GM19035 (cell line): ENCODE results near the gene NPTX2.

ENCODE experiments used
- ATAC-seq: cut with Tn5 transposase; IDR thresholded peaks from one replicate; pipeline ENCODE4 v1.9.1; 2021; ENCODE audit not compliant: unreplicated experiment

NPTX2 gene

DNA sequence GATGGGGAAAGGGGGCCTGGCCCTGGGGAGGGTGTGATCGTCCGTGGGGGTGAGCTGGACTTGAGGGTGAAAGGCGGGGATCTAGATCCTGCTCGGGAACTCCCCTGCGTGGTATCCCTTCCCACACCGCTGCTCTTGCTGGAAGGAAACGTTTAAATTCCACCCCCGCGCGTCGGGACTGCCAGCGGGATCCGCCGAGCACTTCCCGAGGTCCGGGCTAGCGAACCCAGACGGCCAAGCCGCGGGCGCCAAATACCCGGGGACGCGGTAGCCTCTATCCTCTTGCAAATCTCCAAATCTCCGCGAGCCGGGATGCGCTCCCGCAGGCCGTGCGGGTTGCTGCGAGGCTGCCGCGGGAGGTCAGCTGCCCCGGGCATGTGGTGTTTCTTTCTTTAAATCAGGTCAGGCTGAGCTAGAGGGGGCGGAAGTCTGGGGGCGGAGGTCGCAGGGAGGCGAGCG lies 904 bp downstream of the NPTX2 start:
- ATAC-seq = no peak

DNA sequence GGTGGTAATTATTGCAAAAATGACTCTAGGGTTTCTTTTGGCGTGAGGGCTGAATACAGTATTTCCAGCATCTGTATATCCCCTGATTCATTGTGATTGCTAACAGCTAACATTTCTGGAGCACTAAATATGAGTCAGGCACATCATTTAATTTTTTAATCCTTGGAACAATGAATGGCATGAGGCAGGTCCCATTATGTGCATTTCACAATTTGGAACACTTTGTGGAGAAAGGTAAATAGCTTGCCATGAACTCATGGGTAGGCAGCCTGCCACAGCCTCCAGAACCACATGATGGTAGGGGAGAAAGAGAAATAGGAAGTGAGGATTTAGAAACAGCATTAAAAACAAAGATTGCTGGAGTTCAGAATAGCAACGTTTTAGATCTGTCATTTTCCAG lies 1.7 kb downstream of the NPTX2 start:
- no peak for ATAC-seq

DNA sequence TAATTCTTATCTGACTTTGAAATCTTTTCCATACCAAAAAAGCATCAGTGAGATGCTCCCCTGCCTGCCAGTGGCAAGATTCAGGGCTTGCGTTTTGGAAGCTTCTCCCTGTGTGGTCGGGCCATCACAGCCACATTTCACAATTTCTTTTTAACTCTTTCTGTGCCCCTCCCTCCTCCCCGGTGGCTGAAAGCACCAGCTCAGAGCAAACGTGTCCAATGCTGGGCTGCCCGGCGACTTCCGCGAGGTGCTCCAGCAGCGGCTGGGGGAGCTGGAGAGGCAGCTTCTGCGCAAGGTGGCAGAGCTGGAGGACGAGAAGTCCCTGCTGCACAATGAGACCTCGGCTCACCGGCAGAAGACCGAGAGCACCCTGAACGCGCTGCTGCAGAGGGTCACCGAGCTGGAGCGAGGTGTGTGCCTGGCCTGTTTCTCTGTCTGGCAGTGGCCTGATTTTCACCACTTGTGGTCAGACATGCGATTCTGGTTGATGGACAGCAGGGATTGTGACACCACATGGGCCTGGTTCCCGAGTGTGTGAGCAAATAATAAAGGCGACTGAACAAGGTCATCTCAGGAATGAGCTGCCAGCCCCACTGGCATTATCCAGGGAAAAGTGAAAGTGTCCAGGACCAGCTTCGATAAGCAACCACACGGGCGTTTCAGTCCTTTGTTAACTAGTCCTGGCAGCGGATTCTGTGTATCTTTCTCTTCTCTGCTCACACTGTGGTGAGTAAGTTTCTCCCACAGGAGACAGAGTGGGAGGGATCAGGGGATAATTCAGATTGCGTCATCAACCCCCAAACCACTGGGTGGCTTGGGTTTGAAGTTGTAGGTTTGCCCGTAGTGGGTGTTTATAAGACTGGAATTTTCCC lies 2.6 kb downstream of the NPTX2 start:
- ATAC-seq = no peak

DNA sequence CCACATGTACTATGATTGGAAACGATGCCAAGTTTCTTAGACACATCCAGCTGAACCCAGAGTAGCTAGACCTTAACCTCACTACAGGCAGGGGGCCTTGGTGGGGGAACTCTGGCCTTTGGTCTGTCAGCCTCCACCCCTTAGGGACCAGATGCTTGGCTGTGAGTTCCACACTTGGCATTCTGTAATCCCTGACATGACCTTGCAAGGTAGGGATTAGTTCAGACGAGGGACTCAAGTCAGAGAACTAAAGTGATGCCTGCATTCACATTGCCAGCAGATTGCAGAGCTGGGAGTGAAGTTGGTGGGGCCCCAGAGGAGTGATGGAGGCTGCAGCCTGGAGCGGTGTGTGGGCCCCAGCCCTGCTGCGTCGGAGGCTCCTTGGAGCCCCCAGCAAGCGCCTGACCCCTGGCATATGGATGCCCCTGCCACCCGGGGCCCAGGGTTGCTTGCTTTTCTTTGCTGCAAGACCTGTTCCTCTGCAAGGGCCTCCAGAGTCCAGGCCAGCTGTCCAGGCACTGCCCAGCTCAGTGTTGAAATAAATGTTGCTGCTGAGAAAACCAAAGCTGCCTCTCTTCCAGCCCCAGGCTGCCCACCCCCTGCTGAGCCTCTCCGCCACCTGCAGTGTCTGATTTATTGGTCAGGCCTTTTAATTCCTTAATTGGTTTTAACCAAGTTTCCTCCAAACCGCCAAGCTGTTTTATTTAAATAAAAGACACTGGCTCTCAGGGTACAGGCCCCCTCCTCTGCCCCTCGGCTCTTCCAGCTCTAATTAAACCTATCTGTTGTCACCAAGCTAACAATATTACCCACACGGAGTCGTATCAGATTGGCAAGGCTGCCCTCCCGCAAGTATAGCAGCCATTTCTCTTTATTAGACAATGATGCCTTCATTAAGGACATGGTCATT lies 4.7 kb downstream of the NPTX2 start:
- ATAC-seq = no peak

DNA sequence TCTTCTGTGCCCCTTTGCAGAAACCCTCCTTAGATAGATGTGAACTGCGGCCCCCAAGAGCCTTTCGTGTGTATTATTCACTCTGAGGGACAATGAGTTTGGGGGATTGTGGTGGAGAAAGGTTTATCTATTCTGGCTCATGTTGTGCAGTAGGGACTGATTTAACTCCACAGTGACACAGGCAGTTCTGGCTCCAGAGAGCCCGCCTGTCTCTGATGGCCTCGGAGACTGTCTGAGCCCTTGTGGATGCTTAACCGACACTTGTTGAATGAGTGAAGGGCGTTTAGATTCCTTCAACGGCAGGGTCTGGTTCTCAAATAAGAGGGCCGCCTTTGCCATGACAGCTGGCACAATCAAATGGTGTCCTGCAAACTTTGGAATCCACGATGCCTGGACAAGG lies 5.8 kb downstream of the NPTX2 start:
- no peak for ATAC-seq

DNA sequence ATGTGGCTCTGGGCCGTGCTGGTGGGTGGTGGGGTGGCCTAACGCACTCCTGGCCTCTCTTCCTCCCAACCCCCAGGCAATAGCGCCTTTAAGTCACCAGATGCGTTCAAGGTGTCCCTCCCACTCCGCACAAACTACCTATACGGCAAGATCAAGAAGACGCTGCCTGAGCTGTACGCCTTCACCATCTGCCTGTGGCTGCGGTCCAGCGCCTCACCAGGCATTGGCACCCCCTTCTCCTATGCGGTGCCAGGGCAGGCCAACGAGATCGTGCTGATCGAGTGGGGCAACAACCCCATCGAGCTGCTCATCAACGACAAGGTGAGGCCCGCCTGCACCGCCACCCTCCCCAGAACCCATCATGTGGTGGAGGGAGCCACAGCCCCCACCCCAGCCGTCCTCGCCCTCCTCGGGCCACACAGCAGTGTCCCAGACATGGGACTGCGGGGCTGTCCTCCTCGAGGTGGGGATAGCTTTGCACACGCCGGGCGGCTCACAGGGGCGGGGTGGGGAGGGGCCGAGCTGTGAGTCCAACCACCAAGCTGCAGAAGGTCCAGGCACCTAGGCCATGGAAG lies 7.8 kb downstream of the NPTX2 start:
- no peak for ATAC-seq

DNA sequence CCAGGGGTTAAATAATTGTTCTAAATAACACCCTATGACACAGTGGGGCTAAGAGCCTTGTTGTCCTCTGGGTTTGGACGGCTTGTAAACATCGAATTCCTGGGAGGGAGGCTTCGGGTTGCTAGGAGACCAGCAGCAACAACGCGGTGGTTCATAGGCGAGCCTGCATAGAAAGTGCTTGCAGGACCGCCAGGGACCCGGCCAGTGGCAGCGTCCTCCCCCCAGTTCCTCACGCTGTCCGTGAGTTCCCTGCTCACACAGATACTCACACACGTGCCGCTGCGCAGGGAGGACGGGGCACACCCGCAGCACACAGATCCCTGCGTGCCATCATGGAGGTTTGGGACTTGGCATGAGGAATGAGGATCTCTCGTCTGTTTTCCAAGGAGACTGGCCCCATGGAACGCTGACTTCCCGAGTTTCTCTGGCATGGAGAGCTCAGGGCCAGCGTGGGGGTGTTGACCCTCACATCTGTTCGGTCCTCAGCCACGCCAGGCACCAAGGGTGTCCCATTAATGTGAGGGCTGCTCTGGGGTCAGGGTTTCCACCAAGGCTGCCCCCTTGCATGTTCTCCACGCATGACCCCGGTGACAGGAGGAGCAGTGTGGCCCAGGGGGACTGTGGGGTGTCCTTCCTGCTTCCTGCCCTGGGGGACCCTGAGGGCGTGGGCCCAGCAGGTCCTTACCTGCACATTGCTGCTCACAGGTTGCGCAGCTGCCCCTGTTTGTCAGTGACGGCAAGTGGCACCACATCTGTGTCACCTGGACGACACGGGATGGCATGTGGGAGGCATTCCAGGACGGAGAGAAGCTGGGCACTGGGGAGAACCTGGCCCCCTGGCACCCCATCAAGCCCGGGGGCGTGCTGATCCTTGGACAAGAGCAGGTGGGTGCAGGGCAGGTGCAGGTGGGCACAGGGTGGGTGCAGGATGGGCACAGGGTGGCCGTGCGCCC lies 9.7 kb downstream of the NPTX2 start:
- no peak for ATAC-seq

DNA sequence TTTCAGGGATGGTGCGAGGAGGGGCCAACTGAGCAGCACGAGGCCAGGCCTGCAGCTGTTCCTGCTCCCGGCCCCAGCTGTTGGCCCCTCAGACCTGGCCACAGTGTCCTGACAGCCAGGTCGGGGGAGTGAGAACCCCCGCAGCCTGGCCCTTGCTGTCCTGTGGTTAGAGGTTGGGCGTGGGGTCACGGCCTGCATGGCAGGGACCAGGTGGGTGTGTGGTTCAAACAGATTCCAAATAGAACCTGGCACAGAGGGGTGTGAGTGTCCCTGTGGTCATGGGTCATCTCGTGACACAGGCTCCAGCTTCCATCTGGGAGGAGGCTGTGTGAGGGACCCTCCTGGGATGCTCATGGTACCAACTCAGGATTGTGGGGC lies 10.3 kb downstream of the NPTX2 start:
- no peak for ATAC-seq

DNA sequence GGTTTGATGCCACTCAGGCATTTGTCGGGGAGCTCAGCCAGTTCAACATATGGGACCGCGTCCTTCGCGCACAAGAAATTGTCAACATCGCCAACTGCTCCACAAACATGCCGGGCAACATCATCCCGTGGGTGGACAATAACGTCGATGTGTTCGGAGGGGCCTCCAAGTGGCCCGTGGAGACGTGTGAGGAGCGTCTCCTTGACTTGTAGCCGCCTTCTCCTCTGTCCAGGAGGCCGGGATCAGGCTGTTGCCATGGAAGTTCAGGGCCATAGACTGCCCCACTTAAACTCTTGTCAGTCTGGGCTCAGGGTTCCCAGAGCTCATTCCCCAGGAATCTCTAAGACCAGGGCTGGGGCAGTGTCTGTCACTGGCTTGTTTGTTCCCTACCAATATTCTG lies 11.3 kb downstream of the NPTX2 start:
- no peak for ATAC-seq

DNA sequence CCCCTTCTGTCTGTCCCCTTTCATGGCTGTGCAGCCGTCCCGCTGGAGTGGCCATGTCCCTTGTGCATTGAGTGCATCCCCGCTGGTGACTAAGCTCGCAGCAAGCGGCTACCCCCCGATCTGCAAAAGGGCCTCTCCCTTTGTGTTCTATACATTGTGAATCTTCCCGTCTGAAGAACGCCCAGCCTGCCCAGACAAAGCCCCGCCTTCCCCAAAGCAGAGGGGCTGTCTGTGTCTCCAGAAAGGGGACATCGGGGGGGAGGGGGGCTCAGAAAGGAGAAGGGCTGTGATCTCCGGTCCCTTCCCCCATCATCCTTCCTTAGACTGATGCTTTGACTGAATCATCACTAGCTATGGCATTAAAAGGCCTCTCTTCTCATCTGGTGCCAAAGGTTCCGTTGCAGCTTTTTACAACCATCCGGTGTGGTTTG lies 11.9 kb downstream of the NPTX2 start:
- ATAC-seq = no peak

DNA sequence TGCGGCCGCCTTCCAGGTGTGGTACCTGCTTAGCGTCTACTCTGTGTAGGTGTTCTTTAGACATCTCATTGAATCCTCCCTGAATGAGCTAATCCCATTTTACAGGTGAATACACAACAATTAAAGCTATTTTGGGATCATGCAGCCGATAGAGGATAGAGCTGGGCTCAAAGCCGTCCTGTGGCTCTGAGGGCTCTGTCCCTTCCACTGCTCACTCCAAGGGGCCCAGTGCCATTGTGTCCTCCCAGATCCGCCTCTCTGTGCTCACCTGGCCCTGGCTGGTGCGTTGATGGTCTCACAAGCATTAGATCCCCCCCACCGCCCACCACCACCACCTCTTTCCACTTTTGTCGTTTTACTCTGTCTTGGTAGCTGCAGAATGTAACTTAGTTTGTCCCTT lies 13.1 kb downstream of the NPTX2 start:
- no peak for ATAC-seq

DNA sequence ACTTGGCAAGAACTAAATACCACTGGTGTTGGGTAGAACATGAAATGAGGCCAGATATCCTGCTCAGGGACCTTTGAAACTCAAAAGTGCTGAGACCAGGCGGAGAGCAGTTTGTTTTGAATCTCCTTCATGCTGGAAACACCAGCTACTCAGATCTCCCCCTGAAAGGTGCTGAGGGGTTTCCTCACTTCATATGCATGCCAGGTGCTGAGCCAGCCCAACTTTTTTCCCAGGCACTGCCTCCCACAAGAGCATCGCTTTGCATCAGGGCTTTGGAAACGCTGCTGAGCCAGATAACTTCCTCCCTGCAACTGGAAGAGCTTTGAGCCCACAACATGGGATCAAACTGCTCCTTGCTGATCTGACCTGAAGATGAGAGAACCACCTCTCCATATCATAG lies 13.7 kb downstream of the NPTX2 start:
- no peak for ATAC-seq

DNA sequence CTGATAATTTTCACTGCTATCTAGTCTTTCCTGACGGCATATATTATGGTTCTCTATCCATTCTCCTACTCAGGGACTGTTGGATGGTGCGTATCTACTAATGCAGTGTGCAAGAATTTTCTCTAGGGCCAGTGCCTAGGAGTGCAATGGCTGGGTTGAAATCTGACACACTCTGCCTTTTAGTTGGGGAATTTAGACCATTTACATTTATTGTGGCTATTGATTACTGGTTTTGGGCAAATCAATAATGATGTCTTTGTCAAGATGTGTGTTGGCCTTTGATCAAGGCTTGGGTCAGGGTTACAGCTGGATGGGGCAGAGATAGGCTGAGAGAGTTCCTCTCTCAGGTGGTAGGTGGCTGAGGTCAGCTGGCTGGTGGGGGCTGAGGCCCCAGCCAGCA lies 21.8 kb downstream of the NPTX2 start:
- ATAC-seq = no peak

DNA sequence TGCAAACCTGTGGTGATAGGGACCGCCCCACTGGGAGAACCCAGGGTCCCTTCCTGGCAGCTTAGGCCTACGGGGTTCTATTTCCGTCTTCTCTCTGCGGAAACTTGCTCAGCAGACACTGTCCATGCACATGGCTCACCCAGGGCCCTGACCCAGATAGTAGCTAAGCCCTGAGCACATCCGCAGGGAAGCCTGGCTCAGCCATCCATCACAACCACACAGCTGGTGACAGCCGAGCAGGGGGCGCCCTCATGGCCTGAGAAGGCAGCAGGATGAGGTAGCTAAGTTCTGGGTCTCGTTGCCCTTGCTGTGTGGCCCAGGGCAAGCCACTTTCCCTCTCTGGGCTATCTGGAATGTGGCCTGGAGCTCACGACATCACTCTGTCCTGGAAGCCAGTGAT lies 23.3 kb downstream of the NPTX2 start:
- no peak for ATAC-seq

DNA sequence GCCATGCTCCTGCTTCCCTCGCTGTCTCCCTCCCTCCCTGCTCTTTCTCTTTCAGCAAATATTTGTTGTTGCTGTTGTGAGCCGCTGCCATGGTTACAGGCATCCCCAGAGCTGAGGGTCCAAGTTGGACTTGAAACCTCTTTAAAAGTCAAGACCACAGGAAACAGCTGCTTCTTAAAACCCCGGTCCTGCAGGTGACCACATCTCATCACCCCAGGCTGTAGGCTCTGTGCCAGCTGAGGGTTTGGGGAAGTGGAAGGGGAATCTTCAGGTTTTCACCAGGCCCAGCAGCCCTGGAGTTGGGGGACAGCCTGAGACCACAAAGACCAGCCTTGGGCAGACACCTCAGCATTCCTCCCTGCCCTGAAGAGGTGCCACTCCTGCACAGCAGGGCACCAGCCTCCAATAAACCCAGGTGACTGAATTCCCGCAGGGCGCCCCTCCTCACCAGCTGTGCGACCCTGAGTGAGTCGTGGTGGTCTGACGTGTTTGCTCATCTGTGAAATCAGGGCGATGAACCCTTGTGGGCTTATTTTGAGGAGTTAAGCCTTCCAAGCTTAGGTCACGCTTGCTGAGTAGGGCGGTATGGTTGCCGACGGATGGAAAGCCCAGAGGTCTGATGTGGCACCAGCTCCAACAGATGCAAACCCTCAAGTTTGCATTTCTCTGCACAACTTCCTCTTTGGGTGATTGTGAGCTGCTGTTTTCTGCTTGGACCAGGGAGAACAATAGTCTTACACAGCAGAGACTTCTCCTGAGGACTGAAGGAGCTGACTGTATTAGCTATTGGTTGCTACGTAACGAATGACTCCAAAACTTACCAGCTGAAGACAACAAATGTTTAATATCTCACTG lies 24.8 kb downstream of the NPTX2 start:
- peak; percentile 82 for ATAC-seq

DNA sequence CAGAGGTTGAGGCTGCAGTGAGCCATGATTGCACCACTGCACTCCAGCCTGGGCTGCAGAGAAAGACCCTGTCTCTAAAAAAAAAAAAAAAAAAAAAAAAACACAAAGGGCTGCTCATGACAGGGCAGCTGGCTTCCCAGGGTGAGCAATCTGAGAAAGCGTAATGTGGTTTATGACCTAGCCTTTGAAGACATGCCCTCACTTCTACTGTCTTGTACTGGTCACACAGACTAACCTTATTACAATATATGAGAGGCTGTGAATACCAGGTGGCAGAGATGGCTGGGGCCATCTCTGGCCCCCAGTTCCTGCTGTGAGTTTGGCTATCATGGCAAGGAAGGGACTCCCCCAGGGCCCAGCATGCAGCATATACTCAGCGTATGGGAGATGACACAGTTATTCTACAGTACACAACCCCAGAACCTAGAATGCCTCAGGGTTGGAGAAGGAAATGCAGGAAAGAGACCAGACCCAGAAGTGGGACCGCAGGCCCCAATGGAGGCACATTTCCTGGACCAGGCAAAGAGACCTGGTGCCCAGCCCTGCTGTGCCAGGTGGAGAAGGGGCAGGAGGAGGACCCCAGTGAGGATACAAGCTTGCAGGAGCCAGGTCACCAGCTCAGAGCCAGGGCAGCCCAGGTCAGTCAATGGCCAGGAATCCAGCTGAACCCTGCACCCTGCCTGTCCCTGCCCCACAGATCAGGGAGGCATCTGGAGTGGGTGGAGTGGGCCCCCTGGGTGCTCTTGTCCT lies 26.3 kb downstream of the NPTX2 start:
- no peak for ATAC-seq

DNA sequence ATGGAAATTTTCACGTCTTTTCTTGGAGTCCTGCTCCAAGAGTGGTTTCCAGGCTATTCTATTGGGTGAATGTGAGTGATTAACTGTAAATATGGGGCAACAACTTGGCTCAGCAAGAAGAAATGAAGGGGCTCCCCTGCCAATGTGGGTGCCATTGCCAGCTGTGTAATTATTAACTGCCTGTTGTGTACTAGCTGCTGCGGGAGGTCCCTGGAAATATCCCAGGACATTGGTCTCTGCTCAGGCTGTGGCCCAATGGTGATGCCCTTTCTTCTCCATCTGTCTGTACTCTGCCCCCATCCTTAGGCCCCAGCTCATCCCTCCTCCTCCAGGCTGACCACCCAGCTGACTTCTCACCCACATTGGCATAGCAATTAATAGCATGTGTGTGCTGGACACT lies 29.4 kb downstream of the NPTX2 start:
- ATAC-seq = no peak

DNA sequence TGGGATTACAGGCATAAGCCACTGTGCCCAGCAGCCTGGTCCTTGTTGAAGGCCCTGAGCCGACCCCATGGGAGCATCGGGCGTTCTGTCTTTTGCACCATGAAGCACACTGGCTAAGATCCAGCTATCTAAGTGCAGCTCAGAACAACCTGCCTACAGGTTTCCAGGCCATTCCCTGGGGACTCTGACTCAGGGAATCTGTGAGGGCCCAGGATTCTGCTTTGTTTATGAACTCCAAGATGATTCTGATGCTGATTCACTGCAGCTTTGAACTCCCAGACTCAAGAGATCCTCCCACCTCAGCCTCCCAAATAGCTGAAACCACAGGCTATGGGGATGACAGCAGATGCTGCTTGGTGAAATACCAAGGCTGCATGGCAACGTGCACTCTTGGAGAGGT lies 30.2 kb downstream of the NPTX2 start:
- no peak for ATAC-seq

DNA sequence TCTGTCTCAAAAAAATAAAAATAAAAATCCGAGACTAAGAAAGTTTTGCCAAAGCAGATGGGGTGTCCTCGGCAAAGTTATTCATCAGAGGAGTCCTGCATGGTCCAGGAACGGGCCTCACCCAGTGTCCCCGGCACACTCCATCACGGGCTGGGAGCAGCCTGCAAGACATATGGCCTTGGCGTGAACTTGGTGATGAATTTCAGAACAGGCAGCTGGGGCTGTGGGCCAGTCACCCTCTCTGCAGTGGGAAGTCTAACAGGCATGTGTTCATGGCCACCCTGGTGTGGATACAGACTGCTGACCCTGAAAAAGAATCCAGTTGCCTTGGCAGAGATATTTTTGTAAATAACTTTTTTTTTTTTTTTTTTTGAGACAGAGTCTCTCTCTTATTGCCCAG lies 34.7 kb downstream of the NPTX2 start:
- no peak for ATAC-seq
